ENCODE measurements around the gene SMIM45.
A peak's percentile ranks its signal among the peaks of the same experiment; 100 is the strongest.

The SMIM45 gene

DNA sequence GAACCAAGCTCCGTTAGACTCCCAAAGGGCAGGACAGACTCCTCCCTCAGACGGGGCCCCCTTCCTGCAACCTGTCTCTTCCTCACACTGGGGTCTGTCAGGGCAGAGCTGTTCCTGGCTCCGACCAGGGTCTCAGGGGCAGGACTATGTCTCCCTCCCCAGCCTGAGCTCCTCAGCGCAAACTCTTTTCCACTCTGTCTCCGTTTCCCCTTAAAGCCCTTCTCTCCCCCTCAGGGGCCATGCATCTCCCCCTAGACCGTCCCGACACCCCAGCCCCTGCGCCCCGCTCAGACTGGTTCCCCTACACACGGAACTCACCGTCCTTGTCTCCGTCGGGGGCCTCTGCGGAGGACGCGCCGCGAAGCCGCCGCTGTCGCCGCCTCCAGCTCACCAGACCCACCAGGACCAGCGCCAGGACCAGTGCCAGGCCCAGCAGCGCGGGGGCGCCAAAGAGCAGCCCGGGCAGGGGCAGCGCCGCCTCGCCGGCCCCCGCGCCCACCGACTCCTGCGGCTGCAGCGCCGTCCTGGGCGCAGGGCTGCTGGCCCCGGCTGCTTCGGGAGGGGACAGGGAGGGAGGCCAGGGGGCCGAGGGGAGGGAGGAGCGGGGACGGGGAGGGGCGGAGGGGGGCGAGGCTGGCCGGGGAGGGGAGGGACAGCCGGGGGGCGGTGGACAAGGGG lies 26.0 kb upstream of the SMIM45 start:
- 4 to 23% methylated on average over 10 to 36 of the region's 48 CpGs for WGBS, 2 donors
- intact Hi-C loops (cut with DNase I) = no loop called here
- Histone ChIP-seq H3K4me3 (no peak overlapping the region), H3K27me3 (peaks cover 0 to 3% of the 10 kb centered on the region in 2 donors), H3K9me3 (no peaks in the 10 kb centered on the region), H3K27ac (no peak overlapping the region), H3K4me1 (peaks cover 14% of the 10 kb centered on the region), H3K36me3 (replicated peaks in 1 of 2; ENCODE audit: insufficient read depth in 1 of 2, low read depth in 2 of 2) (no peaks in the 10 kb centered on the region)
- DNase-seq (peak; percentile 69 to 83 (median 76)), ATAC-seq (peak; percentile 74)
- no peak for TF ChIP-seq POLR2A (IDR thresholded peaks at IDR 0.05)
- TF ChIP-seq, protein P1, sequence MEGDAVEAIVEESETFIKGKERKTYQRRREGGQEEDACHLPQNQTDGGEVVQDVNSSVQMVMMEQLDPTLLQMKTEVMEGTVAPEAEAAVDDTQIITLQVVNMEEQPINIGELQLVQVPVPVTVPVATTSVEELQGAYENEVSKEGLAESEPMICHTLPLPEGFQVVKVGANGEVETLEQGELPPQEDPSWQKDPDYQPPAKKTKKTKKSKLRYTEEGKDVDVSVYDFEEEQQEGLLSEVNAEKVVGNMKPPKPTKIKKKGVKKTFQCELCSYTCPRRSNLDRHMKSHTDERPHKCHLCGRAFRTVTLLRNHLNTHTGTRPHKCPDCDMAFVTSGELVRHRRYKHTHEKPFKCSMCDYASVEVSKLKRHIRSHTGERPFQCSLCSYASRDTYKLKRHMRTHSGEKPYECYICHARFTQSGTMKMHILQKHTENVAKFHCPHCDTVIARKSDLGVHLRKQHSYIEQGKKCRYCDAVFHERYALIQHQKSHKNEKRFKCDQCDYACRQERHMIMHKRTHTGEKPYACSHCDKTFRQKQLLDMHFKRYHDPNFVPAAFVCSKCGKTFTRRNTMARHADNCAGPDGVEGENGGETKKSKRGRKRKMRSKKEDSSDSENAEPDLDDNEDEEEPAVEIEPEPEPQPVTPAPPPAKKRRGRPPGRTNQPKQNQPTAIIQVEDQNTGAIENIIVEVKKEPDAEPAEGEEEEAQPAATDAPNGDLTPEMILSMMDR (IDR thresholded peaks at IDR 0.05) = peak; percentile 39 to 87 (median 77)

DNA sequence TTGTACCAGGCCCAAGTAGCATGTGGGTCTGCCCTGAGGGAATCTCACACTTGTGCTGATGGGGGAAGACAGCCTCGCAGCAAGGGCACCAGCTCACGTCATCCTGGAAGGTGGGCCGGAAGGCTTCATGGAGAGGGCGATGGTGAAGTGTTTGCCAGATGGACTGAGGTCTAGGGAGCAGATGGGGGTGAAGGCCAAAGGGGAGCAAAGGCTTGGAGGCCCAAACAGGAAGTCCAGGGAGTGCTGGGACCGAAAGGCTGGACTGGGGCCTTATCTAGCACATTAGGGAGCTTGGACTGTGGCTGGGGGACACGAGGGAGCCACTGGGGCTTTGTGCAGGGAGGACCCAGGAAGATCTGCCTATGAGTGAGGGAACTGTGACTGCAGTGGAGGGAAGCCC lies 24.1 kb upstream of the SMIM45 start:
- H3K27me3 ChIP-seq = peaks cover 0 to 3% of the 10 kb centered on the region in 2 donors
- H3K36me3 ChIP-seq (replicated peaks in 1 of 2; ENCODE audit: insufficient read depth in 1 of 2, low read depth in 2 of 2) = no peaks in the 10 kb centered on the region
- H3K4me3 ChIP-seq = no peak overlapping the region
- no peaks in the 10 kb centered on the region for H3K9me3 ChIP-seq
- ATAC-seq (no peak), DNase-seq (no peak)
- no peak overlapping the region for H3K27ac ChIP-seq
- 71 to 92% methylated on average over 6 of the region's 6 CpGs for WGBS, 2 donors
- TF ChIP-seq POLR2A (IDR thresholded peaks at IDR 0.05) = no peak
- TF ChIP-seq, protein P1 (IDR thresholded peaks at IDR 0.05) = no peak
- intact Hi-C loops (cut with DNase I) = no loop called here
- H3K4me1 ChIP-seq = peaks cover 14% of the 10 kb centered on the region

DNA sequence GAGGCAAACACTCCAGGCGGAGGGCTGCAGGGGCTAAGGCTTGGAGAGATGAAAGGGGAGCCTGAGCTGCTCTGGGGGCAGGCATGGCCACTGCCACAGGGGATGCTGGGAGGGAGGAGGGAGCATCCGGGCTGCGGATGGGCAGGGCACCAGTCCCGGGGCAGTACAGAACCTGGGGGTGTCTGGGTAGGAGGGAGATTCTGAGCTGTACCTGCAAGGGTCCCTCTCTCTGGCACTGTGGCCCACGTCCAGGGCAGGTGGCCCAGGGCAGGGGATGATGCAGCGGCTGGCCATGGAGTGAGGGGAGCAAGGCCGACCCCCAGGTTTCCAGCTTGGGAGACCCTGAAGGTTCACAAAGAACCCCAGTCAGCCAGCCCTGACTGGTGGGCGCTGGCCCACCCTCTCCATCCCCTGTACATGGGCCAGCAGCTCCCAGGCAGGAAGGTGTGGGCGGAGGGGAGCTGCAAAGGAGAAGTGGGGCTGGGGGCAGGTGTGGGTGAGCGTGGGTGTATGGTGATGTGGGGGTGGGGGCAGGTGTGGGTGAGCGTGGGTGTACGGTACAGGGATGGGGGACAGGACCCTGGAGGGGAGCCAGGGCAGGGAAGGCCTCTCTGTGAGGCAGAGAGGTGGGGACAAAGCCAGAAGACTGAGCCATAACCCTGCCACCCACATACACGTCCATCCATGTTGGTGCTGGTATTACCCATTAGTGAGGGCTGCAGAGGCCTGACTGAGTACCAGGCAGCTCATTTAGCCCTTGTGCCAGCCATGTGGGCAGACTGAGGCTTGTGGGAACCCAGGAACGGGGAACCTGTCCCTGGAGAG lies 23.1 kb upstream of the SMIM45 start:
- 76 to 89% methylated on average over 9 to 13 of the region's 14 CpGs for WGBS, 2 donors
- DNase-seq (no peak), ATAC-seq (no peak)
- H3K4me1 ChIP-seq = peaks cover 14% of the 10 kb centered on the region
- H3K27ac ChIP-seq = no peak overlapping the region
- peaks cover 0 to 3% of the 10 kb centered on the region in 2 donors for H3K27me3 ChIP-seq
- H3K4me3 ChIP-seq = no peak overlapping the region
- no peaks in the 10 kb centered on the region for H3K9me3 ChIP-seq
- TF ChIP-seq POLR2A (IDR thresholded peaks at IDR 0.05) = no peak
- TF ChIP-seq, protein P1 (IDR thresholded peaks at IDR 0.05) = no peak
- intact Hi-C loops (cut with DNase I) = no loop called here
- no peaks in the 10 kb centered on the region for H3K36me3 ChIP-seq (replicated peaks in 1 of 2; ENCODE audit: insufficient read depth in 1 of 2, low read depth in 2 of 2)

DNA sequence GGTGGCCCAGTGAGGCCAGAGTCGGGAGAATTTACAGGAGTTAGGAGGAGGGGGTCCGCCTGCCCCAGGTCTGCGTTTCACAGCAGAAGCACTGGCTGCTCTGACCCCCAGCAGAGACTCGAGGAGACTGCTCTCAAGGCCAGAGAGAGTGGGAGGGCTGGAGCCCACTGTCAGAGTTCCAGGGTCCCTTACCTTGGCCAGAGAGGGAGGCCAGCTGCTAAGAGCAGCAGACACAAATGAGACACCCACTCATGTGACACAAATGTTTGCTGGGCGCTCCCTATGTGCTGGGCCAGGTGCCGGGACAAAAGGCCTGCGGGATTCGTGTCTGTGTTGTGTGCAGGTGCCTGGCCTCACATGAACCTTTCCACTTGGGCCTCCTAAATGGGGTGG lies 22.5 kb upstream of the SMIM45 start:
- Histone ChIP-seq H3K27me3 (peaks cover 0 to 3% of the 10 kb centered on the region in 2 donors), H3K36me3 (replicated peaks in 1 of 2; ENCODE audit: insufficient read depth in 1 of 2, low read depth in 2 of 2) (no peaks in the 10 kb centered on the region), H3K4me3 (no peak overlapping the region), H3K9me3 (no peaks in the 10 kb centered on the region), H3K4me1 (peaks cover 14% of the 10 kb centered on the region), H3K27ac (no peak overlapping the region)
- ATAC-seq = no peak
- DNase-seq = no peak
- TF ChIP-seq, protein P1 (IDR thresholded peaks at IDR 0.05) = no peak
- TF ChIP-seq POLR2A (IDR thresholded peaks at IDR 0.05) = no peak
- 56 to 68% methylated on average over 3 to 8 of the region's 8 CpGs for WGBS, 2 donors
- intact Hi-C loops (cut with DNase I) = no loop called here

All from body of pancreas (tissue), 4 donors.